BE2C (cell line): ENCODE data around the gene HRH1.

ENCODE experiments used
- DNase-seq: peaks from one replicate; pipeline ENCODE4 v3.0.0-alpha.2; 2020
- H3K27me3 ChIP-seq: fragments of 250-450 bp; sonication (Bioruptor Pico); 2 replicates; pipeline ENCODE4 v1.5.1; 2020; ENCODE audit warnings: mild to moderate bottlenecking
- H3K36me3 ChIP-seq: fragments of 250-450 bp; sonication (Bioruptor Pico); 2 replicates; pipeline ENCODE4 v1.5.1; 2020; ENCODE audit warnings: mild to moderate bottlenecking
- H3K4me1 ChIP-seq: fragments of 250-450 bp; sonication (Bioruptor Pico); 2 replicates; pipeline ENCODE4 v1.5.1; 2020
- H3K4me3 ChIP-seq: 2 replicates; pipeline ENCODE4 v1.5.1; 2011; ENCODE audit warnings: low read depth, low read length
- H3K9me3 ChIP-seq: fragments of 250-450 bp; sonication (Bioruptor Pico); 2 replicates; pipeline ENCODE4 v1.5.1; 2020
- TF ChIP-seq, protein P1 (sequence below): IDR thresholded peaks from 2 replicates; pipeline ENCODE4 v1.5.1; 2012; ENCODE audit warnings: mild to moderate bottlenecking, low read depth, low read length

The HRH1 gene

DNA sequence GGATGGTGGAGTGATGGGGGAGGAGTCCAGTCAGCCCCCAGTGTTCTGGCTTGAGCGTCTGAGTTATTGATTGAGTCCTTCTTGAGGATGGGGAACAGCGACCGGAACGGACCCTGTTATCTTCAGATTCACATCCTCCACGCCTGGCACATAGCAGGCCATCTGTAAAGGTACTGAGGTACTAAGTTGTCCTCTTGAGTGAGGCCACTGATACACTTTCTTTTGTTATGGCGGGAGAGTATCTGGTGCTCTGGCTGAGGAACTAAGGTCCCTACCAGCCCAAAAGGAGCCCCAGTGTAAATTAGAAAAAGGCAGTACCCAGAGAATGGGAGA lies 16.7 kb upstream of the HRH1 start:
- H3K36me3 ChIP-seq, result no peaks in the 10 kb centered on the region
- DNase-seq, result no peak
- H3K9me3 ChIP-seq, result no peaks in the 10 kb centered on the region
- no peaks in the 10 kb centered on the region for H3K27me3 ChIP-seq
- TF ChIP-seq, protein P1, sequence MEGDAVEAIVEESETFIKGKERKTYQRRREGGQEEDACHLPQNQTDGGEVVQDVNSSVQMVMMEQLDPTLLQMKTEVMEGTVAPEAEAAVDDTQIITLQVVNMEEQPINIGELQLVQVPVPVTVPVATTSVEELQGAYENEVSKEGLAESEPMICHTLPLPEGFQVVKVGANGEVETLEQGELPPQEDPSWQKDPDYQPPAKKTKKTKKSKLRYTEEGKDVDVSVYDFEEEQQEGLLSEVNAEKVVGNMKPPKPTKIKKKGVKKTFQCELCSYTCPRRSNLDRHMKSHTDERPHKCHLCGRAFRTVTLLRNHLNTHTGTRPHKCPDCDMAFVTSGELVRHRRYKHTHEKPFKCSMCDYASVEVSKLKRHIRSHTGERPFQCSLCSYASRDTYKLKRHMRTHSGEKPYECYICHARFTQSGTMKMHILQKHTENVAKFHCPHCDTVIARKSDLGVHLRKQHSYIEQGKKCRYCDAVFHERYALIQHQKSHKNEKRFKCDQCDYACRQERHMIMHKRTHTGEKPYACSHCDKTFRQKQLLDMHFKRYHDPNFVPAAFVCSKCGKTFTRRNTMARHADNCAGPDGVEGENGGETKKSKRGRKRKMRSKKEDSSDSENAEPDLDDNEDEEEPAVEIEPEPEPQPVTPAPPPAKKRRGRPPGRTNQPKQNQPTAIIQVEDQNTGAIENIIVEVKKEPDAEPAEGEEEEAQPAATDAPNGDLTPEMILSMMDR, result no peak
- no peak overlapping the region; the same call in 1 of the 2 replicates for H3K4me3 ChIP-seq
- no peaks in the 10 kb centered on the region for H3K4me1 ChIP-seq

DNA sequence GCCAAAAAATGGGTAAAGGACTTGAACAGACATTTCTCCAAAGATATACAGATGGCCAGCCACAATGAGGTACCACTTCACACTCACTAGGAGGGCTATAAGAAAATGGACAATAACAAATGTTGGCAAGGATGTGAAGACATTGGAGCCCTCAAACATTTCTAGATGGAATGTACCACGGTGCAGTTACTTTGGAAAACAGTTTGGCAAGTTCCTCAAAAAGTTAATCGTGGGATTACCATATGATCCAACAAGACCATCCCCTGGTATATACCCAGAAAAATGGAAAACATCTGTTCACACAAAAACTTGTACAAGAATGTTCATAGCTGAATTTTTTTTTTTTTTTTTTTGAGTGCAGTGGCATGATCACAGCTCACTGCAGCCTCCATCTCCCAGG lies 15.9 kb upstream of the HRH1 start:
- H3K9me3 ChIP-seq, result no peaks in the 10 kb centered on the region
- DNase-seq, result no peak
- TF ChIP-seq, protein P1, result no peak

GRCh38 chr3:11140030-11140712 lies 14.1 kb upstream of the HRH1 start:
- no peaks in the 10 kb centered on the region for H3K4me1 ChIP-seq
- TF ChIP-seq, protein P1, result no peak
- H3K36me3 ChIP-seq, result no peaks in the 10 kb centered on the region
- no peaks in the 10 kb centered on the region for H3K9me3 ChIP-seq
- no peak overlapping the region for H3K4me3 ChIP-seq
- no peak for DNase-seq
- H3K27me3 ChIP-seq, result no peaks in the 10 kb centered on the region

More for the DNA sequence above, 15.9 kb upstream of the HRH1 start:
- Histone ChIP-seq H3K36me3 (no peaks in the 10 kb centered on the region), H3K4me3 (no peak overlapping the region), H3K4me1 (no peaks in the 10 kb centered on the region), H3K27me3 (no peaks in the 10 kb centered on the region)

- no peak for DNase-seq
- Histone ChIP-seq H3K36me3 (no peaks in the 10 kb centered on the region), H3K4me3 (no peak overlapping the region), H3K4me1 (no peaks in the 10 kb centered on the region), H3K27me3 (no peaks in the 10 kb centered on the region), H3K9me3 (no peaks in the 10 kb centered on the region)
- TF ChIP-seq, protein P1, result no peak
These were observed 13.6 kb upstream of the HRH1 start for GRCh38 chr3:11140713-11141104.

GRCh38 chr3:11143476-11143875 lies 10.8 kb upstream of the HRH1 start:
- no peaks in the 10 kb centered on the region for H3K27me3 ChIP-seq
- H3K36me3 ChIP-seq, result no peaks in the 10 kb centered on the region
- no peaks in the 10 kb centered on the region for H3K4me1 ChIP-seq
- H3K9me3 ChIP-seq, result no peaks in the 10 kb centered on the region
- TF ChIP-seq, protein P1, result no peak
- no peak for DNase-seq
- no peak overlapping the region for H3K4me3 ChIP-seq

DNA sequence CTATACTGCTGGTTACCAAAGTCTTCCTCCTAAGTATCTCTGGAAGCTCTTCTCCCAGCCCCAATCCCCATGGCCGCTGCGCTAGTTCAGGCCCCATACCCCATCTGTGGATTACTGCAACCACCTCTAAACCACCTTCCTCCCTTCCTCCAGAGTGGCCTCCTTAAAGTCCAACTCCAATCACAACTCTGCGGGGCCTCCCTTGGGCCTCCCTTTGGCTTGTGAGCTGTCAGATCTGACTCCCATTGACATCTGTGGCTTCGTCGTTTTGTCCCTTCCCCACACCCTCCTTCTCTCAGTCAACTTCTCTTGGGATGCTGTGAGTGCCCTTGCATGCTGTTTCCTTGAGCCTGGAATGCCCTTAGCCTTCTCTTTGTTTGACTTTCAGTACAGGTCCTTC lies 9.3 kb upstream of the HRH1 start:
- no peak overlapping the region for H3K4me3 ChIP-seq
- no peak for DNase-seq
- no peaks in the 10 kb centered on the region for H3K4me1 ChIP-seq
- H3K36me3 ChIP-seq, result no peaks in the 10 kb centered on the region
- TF ChIP-seq, protein P1, result no peak
- no peaks in the 10 kb centered on the region for H3K9me3 ChIP-seq
- H3K27me3 ChIP-seq, result no peaks in the 10 kb centered on the region
